Activated T-helper 1 cell treated with anti-CD3 and anti-CD28 coated beads, Interleukin-12 subunit alpha, Interleukin-12 subunit beta, Interleukin-2, Interleukin-4 antibody, amounts not matched to agents 30 ng/mL and 10 ng/mL and 1 ng/mL, durations not matched to agents 14 hours and 24 hours and 36 hours (primary cell): Measurements from ENCODE around the gene NCBP2. TPM values are rescaled to one million over a fixed set of nuclear protein-coding genes. Genes with fewer than 3 reads are reported as not detected.
A peak's percentile ranks its signal among the peaks of the same experiment; 100 is the strongest.
"Not testable (repeated sequence)": the region's sequence is repeated elsewhere in the genome, so short reads cannot be mapped to it uniquely, and the experiment has no call there.

ENCODE experiments used
- DNase-seq: peaks from one replicate; pipeline ENCODE4 v3.0.0; 2021; ENCODE audit warnings: low spot score
- H3K27ac Mint-ChIP-seq: one replicate; pipeline ENCODE4 v1.8.0; 2021; ENCODE audit warnings: mild to moderate bottlenecking, mixed read lengths
- H3K27me3 Mint-ChIP-seq: one replicate; pipeline ENCODE4 v1.8.0; 2022; ENCODE audit warnings: mild to moderate bottlenecking, moderate library complexity, mixed read lengths; ENCODE audit not compliant: insufficient read depth
- H3K36me3 Mint-ChIP-seq: one replicate; pipeline ENCODE4 v1.8.0; 2021; ENCODE audit warnings: low read depth, mixed read lengths
- H3K4me1 Mint-ChIP-seq: one replicate; pipeline ENCODE4 v1.8.0; 2021; ENCODE audit warnings: low read depth, mixed read lengths
- H3K4me3 Mint-ChIP-seq: one replicate; pipeline ENCODE4 v1.8.0; 2021; ENCODE audit warnings: mild to moderate bottlenecking, moderate library complexity, mixed read lengths
- H3K9me3 Mint-ChIP-seq: one replicate; pipeline ENCODE4 v1.8.0; 2021; ENCODE audit warnings: mixed read lengths
- intact Hi-C: fragments of 100-400 bp; cut with micrococcal nuclease; formaldehyde crosslinking; loops from one replicate; pipeline ENCODE4 v1.15.1; 2024
- total RNA-seq: library from RNA; stranded (reverse); gene quantifications from 2 replicates; pipeline ENCODE4 v1.2.3, GENCODE V29; 2022

The NCBP2 gene
- total RNA-seq, 1 donor from 2014 or later = 102 TPM

DNA sequence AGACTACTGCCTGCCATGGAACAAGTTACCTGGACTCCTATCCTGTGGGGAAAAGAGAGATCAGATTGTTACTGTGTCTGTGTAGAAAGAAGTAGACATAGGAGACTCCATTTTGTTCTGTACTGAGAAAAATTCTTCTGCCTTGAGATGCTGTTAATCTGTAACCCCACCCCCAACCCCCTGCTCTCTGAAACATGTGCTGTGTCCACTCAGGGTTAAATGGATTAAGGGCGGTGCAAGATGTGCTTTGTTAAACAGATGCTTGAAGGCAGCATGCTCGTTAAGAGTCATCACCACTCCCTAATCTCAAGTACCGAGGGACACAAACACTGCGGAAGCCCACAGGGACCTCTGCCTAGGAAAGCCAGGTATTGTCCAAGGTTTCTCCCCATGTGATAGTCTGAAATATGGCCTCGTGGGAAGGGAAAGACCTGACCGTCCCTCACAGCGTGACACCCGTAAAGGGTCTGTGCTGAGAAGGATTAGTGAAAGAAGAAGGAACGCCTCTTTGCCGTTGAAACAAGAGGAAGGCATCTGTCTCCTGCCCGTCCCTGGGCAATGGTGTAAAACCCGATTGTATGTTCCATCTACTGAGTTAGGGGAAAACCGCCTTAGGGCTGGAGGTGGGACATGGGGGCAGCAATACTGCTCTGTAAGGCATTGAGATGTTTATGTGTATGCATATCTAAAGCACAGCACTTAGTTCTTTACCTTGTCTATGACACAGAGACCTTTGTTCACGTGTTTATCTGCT, 1.9 kb upstream of the NCBP2 start:
- peaks cover 39% of the 10 kb centered on the region for H3K4me1 Mint-ChIP-seq
- not testable (repeated sequence) for DNase-seq, H3K9me3 Mint-ChIP-seq, H3K27me3 Mint-ChIP-seq
- peak overlapping the region; percentile 100 for H3K4me3 Mint-ChIP-seq
- intact Hi-C loops = loop anchor here (5.0 kb wide), 2 partner anchors 442 to 512 kb away; partner anchors contain the start of genes RNF168 and UBXN7
- H3K36me3 Mint-ChIP-seq = peaks cover 28% of the 10 kb centered on the region
- H3K27ac Mint-ChIP-seq = peak overlapping the region; percentile 40

DNA sequence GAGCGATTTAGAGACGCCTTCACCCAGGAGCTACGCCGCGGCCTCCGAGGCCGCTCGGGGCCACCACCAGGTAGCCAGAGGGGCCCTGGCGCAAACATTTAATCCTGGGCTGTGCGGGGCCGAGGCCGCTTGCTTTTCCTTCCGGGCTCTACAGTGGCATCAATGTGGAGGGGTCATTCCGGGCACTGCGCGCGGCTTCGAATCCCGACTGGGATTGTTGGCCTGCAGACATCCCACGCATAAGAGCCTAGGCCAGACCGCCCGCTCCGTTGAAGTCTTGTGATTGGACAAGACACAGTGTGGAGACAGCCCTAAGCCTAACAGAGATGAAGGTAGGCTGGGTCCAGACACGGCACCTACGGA, 568 bp upstream of the NCBP2 start:
- Mint-ChIP-seq H3K4me3 (peak overlapping the region; percentile 100), H3K27ac (peak overlapping the region; percentile 88), H3K36me3 (peaks cover 38% of the 10 kb centered on the region), H3K27me3 (peaks cover 2% of the 10 kb centered on the region), H3K9me3 (no peaks in the 10 kb centered on the region), H3K4me1 (peaks cover 50% of the 10 kb centered on the region)
- intact Hi-C loops = loop anchor here (1.0 to 5.0 kb wide), 10 partner anchors 26 to 511 kb away; partner anchors contain the start of genes CEP19, FBXO45, PIGX and RNF168
- DNase-seq = no peak

DNA sequence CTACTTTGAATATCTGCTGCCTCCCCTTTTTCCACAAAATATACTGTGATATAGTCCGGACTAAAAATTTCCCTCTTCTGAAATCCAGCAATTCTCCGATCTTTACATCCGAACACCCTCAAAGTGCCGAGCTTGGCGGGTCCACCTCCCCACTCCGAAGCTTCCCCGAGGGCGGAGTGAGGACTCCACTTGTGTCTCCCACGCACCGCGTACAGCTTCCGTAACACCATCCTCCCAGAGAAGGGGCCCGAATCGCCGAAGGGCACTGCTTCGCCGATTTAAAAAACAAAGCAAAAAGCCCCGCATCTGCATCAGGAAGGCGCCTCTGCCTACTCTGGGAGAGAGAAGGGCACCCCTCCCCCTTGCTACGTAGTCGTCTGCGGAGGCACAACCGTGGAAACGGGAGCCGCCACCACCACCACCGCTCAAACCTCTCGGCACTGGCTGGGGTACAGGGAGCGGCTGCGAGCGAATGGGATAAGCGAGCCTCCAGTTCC, 551 bp downstream of the NCBP2 start:
- H3K9me3 Mint-ChIP-seq = no peaks in the 10 kb centered on the region

DNA sequence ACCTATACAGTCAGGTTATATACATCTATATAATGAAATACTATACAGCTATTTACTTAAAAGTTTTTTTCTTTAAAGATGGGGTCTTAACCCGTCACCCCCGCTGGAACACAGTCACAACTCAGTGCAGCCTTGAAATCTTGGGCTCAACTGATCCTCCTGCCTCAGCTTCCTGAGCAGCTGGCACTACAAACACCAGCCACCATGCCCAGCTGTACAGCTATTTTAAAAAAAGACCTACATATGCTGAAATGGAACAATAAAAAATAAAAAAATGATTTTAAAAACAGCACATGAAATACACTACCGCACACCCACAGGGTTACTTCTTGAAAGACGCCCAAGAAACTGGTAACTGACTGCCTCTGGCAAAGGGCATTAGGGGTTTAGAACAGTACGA, 3.8 kb downstream of the NCBP2 start:
- no peak overlapping the region for H3K27ac Mint-ChIP-seq
- intact Hi-C loops = no loop called here
- peaks cover 65% of the 10 kb centered on the region for H3K36me3 Mint-ChIP-seq
- H3K27me3 Mint-ChIP-seq = peaks cover 2% of the 10 kb centered on the region
- no peak for DNase-seq
- peak overlapping the region; percentile 2 for H3K4me3 Mint-ChIP-seq
- peaks cover 39% of the 10 kb centered on the region for H3K4me1 Mint-ChIP-seq
- H3K9me3 Mint-ChIP-seq = no peaks in the 10 kb centered on the region

More for the DNA sequence above, 551 bp downstream of the NCBP2 start:
- Mint-ChIP-seq H3K36me3 (peaks cover 50% of the 10 kb centered on the region), H3K27me3 (peaks cover 2% of the 10 kb centered on the region), H3K4me1 (peaks cover 55% of the 10 kb centered on the region), H3K4me3 (peak overlapping the region; percentile 100), H3K27ac (peak overlapping the region; percentile 97)
- peak; percentile 51 for DNase-seq
- intact Hi-C loops = loop anchor here (1.0 to 5.0 kb wide), 10 partner anchors 28 to 509 kb away; partner anchors contain the start of genes CEP19, FBXO45, PIGX and RNF168

- DNase-seq = no peak
- Mint-ChIP-seq H3K27me3 (peaks cover 2% of the 10 kb centered on the region), H3K27ac (no peak overlapping the region), H3K4me1 (peaks cover 35% of the 10 kb centered on the region), H3K9me3 (no peaks in the 10 kb centered on the region), H3K36me3 (peaks cover 63% of the 10 kb centered on the region), H3K4me3 (no peak overlapping the region)
- intact Hi-C loops = no loop called here
Observed at GRCh38 chr3:196938124-196938523, 4.2 kb downstream of the NCBP2 start.

- Mint-ChIP-seq H3K4me3 (no peak overlapping the region), H3K36me3 (peaks cover 64% of the 10 kb centered on the region), H3K27ac (peak overlapping the region; percentile 44), H3K4me1 (peaks cover 26% of the 10 kb centered on the region), H3K9me3 (no peaks in the 10 kb centered on the region), H3K27me3 (no peaks in the 10 kb centered on the region)
- intact Hi-C loops = no loop called here
- DNase-seq = no peak
Observed at GRCh38 chr3:196936288-196936687, 6.0 kb downstream of the NCBP2 start.

GRCh38 chr3:196932600-196932999, 9.7 kb downstream of the NCBP2 start:
- no peak for DNase-seq
- no peak overlapping the region for H3K4me3 Mint-ChIP-seq
- H3K27me3 Mint-ChIP-seq = no peaks in the 10 kb centered on the region
- no peak overlapping the region for H3K27ac Mint-ChIP-seq
- peaks cover 2% of the 10 kb centered on the region for H3K4me1 Mint-ChIP-seq
- peaks cover 56% of the 10 kb centered on the region for H3K36me3 Mint-ChIP-seq
- intact Hi-C loops = no loop called here
- no peaks in the 10 kb centered on the region for H3K9me3 Mint-ChIP-seq

- Mint-ChIP-seq H3K9me3 (no peaks in the 10 kb centered on the region), H3K4me1 (no peaks in the 10 kb centered on the region), H3K4me3 (no peak overlapping the region), H3K36me3 (peaks cover 52% of the 10 kb centered on the region), H3K27ac (no peak overlapping the region), H3K27me3 (no peaks in the 10 kb centered on the region)
- DNase-seq = no peak
- intact Hi-C loops = no loop called here
Observed at GRCh38 chr3:196931828-196932587, 10.3 kb downstream of the NCBP2 start.

GRCh38 chr3:196931157-196931556, 11.2 kb downstream of the NCBP2 start:
- no peak for DNase-seq

GRCh38 chr3:196927571-196928453, 14.5 kb downstream of the NCBP2 start:
- Mint-ChIP-seq H3K27me3 (no peaks in the 10 kb centered on the region), H3K4me1 (no peaks in the 10 kb centered on the region), H3K36me3 (peaks cover 26% of the 10 kb centered on the region), H3K9me3 (no peaks in the 10 kb centered on the region), H3K27ac (no peak overlapping the region), H3K4me3 (no peak overlapping the region)
- no peak for DNase-seq
- intact Hi-C loops = no loop called here

More at GRCh38 chr3:196931157-196931556, 11.2 kb downstream of the NCBP2 start:
- peaks cover 43% of the 10 kb centered on the region for H3K36me3 Mint-ChIP-seq
- no peaks in the 10 kb centered on the region for H3K27me3 Mint-ChIP-seq
- no peaks in the 10 kb centered on the region for H3K4me1 Mint-ChIP-seq
- no peaks in the 10 kb centered on the region for H3K9me3 Mint-ChIP-seq
- H3K27ac Mint-ChIP-seq = no peak overlapping the region
- intact Hi-C loops = no loop called here
- no peak overlapping the region for H3K4me3 Mint-ChIP-seq

DNA sequence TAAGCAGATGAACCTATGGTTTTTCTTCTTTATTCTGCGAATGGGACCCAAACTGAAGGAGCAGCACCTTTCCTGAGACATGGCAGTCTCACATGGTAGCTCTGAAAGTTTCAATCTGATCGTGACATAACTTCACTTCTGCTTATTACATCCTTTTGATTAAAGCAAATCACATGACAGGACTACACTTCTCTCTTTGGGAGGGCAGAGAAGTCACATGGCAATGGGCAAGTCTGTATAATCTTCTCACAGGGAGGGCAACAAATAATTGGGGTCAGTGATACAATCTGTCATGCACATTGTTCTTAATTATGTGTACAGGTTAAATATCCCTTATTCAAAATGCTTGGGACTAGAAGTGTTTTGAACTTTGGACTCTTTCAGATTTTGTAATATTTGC, 21.6 kb downstream of the NCBP2 start:
- Mint-ChIP-seq H3K9me3 (peaks cover 8% of the 10 kb centered on the region), H3K27ac (no peak overlapping the region), H3K4me1 (no peaks in the 10 kb centered on the region), H3K27me3 (no peaks in the 10 kb centered on the region), H3K36me3 (peaks cover 19% of the 10 kb centered on the region), H3K4me3 (no peak overlapping the region)
- intact Hi-C loops = no loop called here
- no peak for DNase-seq

DNA sequence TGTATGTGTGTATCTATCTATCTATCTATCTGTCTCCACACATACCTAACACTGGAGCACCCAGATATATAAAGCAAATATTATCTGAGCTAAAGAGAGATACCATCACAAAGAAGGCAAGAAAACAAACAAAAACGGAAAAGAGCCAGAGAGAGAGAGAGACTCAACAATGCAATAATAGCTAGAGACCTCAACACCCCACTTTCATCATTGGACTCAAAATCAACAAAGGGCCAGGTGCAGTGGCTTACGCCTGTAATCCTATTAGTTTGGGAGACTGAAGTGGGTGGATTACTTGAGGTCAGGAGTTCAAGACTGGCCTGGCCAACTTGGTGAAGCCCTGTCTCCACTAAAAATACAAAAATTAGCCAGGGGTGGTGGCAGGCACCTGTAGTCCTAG, 23.4 kb downstream of the NCBP2 start:
- intact Hi-C loops = no loop called here

More for the DNA sequence above, 23.4 kb downstream of the NCBP2 start:
- no peaks in the 10 kb centered on the region for H3K27me3 Mint-ChIP-seq
- no peak overlapping the region for H3K4me3 Mint-ChIP-seq
- H3K4me1 Mint-ChIP-seq = no peaks in the 10 kb centered on the region
- peaks cover 8% of the 10 kb centered on the region for H3K9me3 Mint-ChIP-seq
- H3K27ac Mint-ChIP-seq = no peak overlapping the region
- no peak for DNase-seq
- peaks cover 30% of the 10 kb centered on the region for H3K36me3 Mint-ChIP-seq
